ENCODE data around the gene FASTKD3.
A peak's percentile ranks its signal among the peaks of the same experiment; 100 is the strongest.

Gene FASTKD3

GRCh38 chr5:7849681-7850394 lies 19.0 kb downstream of the FASTKD3 start:
- DNase-seq, result peak; percentile 81

- DNase-seq, result no peak
Measured at GRCh38 chr5:7848296-7848695, 20.5 kb downstream of the FASTKD3 start.

GRCh38 chr5:7846327-7846726 lies 22.5 kb downstream of the FASTKD3 start:
- DNase-seq, result no peak

GRCh38 chr5:7845557-7845956 lies 23.3 kb downstream of the FASTKD3 start:
- DNase-seq, result no peak

GRCh38 chr5:7844901-7845300 lies 23.9 kb downstream of the FASTKD3 start:
- no peak for DNase-seq

- DNase-seq, result no peak
Measured at GRCh38 chr5:7842531-7842930, 26.3 kb downstream of the FASTKD3 start.

- no peak for DNase-seq
Measured at GRCh38 chr5:7837403-7837802, 31.4 kb downstream of the FASTKD3 start.

GRCh38 chr5:7834982-7835381 lies 33.8 kb downstream of the FASTKD3 start:
- no peak for DNase-seq

- no peak for DNase-seq
Measured at GRCh38 chr5:7828269-7828668, 40.6 kb downstream of the FASTKD3 start.

- DNase-seq, result no peak
Measured at GRCh38 chr5:7827610-7828009, 41.2 kb downstream of the FASTKD3 start.

GRCh38 chr5:7825630-7826029 lies 43.2 kb downstream of the FASTKD3 start:
- no peak for DNase-seq

- DNase-seq, result no peak
Measured at GRCh38 chr5:7824995-7825394, 43.8 kb downstream of the FASTKD3 start.

- DNase-seq, result no peak
Measured at GRCh38 chr5:7823594-7823993, 45.2 kb downstream of the FASTKD3 start.

GRCh38 chr5:7822449-7822848 lies 46.4 kb downstream of the FASTKD3 start:
- DNase-seq, result no peak

- no peak for DNase-seq
Measured at GRCh38 chr5:7816535-7816901, 52.3 kb downstream of the FASTKD3 start.

- peak; percentile 59 for DNase-seq
Measured at GRCh38 chr5:7815892-7816534, 52.8 kb downstream of the FASTKD3 start.

- DNase-seq, result no peak
Measured at GRCh38 chr5:7814816-7815215, 54.0 kb downstream of the FASTKD3 start.

- no peak for DNase-seq
Measured at GRCh38 chr5:7813576-7813975, 55.3 kb downstream of the FASTKD3 start.

- DNase-seq, result no peak
Measured at GRCh38 chr5:7813007-7813406, 55.8 kb downstream of the FASTKD3 start.

- DNase-seq, result no peak
Measured at GRCh38 chr5:7811715-7812114, 57.1 kb downstream of the FASTKD3 start.

All from right kidney (tissue), 1 donor.